GM19035 (cell line): ENCODE data around the gene ARMC5.
A peak's percentile ranks its signal among the peaks of the same experiment; 100 is the strongest.
"Not testable (repeated sequence)": the region's sequence is repeated elsewhere in the genome, so short reads cannot be mapped to it uniquely, and the experiment has no call there.

ENCODE experiments used
- ATAC-seq: cut with Tn5 transposase; IDR thresholded peaks from one replicate; pipeline ENCODE4 v1.9.1; 2021; ENCODE audit not compliant: unreplicated experiment

Gene ARMC5

DNA sequence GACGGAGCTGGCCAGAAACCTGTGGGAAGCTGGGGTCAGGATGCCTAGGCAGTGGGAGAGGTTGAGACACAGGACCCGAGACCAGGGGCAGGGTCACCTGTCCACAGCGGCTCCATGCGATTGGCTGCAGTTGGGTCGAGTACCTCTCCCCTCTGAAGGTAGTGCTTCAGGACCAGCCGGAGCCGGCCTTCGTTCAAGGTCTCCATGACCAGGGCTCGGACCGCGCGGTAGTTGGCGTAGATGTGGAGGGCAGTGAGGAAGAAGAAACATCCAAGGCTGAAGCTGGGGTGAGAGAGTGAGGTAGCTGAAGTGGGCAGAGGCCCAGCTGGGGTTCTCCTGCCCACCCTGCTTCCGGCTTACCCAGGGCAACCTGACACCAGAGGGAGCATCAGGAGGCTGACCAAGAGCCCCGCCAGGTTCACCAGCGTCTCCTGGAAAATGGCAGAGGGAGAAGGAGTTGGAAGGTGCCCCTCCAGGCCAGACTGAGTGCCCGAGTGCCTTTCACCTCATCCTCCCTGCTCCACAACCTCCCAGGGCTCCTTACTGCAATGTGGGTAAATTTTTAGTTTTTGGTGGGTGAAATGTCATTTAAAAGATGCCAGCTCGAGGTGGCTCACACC lies 34.3 kb downstream of the ARMC5 start:
- ATAC-seq = no peak

DNA sequence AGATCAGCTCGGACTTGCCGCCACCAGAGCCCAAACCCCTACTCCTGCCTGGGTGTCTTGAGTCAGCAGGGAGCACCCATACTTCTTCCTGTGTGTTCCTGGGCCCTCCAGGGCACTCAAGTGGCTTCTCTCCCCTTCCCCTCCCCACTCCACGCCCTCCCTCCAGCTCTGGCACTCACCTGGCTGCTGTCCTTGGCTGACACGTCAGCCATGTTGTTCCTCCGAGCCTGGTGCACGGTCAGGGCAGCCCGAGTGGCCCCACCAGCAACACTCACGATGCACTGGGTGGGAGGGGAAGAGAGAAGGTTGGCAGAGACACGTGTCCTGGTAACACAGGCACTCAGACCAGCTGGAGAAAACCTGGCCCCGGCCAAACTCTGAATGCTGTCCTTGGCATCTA lies 37.4 kb downstream of the ARMC5 start:
- ATAC-seq = no peak

DNA sequence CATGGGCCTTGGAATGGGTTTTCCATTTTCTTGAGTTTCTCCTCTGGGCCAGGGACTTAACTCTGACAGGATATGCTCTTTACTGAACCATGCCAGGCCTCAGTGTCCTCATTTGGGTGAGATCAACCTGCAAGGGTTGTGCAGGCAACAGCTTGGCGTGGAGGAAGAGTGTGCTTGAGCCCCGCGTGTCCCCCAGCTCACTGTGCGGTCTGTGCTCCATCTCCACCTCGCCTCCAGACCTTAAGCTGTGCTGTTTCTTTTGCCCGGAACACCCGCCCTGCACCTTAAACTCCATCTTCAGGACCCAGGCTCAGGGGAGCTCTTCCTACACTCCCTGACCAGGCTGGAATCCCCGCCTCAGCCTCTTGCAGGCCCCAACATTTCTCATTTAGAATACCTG lies 39.2 kb downstream of the ARMC5 start:
- ATAC-seq = no peak

DNA sequence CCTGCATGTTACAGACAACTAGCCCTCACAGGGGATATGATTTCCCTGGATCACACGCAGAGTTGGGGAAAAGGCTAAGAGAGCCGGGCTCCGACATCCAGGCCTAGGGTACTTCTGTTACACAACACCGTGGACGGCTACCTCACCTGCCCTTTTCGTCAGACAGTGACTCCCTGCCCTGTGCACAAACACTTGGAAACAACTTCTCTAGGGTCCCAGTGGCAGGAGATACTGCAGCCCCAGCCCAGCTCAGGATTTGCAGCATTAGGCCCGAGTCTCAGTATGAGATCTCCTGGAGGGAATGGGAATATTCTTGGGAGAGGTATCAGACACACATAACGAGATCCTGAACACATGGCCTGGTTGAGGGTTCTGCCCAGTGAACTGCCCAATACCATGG lies 40.6 kb downstream of the ARMC5 start:
- ATAC-seq = no peak

DNA sequence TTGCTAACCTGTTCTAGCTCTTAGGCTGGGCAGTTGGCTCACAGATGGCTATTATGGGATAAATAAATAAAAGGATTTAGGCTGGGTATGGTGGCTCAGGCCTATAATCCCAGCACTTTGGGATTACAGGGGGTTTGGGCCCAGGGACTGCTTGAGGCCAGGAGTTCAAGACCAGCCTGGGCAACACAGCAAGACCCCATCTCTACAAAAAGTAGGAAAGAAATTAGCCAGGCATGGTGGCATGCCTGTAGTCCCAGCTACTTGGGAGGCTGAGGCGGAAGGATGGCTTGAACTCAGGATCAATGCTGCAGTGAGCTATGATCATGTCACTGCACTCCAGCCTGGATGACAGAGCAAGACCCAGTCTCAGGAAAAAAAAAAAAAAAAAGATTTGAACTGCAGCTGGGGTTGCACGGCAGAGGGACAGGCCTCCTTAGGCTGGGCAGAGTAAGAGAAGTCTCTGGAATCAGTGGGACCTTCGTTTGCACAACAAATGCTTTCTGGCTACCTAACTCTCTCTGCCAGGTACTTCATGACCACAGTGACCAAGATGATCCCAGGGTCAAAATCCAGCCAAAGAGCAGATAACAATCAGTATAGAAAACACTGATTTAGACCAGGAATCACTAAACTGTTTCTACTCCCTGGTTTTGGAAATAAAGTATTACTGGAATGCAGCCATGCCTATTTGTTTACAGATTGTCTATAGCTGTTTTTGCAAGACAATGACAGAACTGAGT lies 42.1 kb downstream of the ARMC5 start:
- no peak for ATAC-seq

DNA sequence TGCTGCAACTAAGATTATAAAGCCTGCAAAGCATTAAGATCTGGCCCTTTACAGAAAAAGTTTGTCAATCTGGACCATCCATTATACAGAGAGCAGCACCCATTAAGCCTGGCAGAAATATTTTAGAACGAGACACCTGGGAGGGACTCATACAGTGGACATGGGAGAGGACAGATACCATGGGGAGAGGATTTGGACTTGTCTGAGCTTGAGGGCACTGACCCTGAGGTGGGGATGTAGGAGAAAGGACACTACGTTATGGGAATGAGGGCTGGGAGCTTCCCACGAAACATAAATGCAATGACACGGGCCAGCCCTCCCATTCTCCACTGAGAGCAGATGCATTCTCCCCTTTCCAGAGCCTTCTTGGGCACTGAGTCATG lies 42.7 kb downstream of the ARMC5 start:
- no peak for ATAC-seq

DNA sequence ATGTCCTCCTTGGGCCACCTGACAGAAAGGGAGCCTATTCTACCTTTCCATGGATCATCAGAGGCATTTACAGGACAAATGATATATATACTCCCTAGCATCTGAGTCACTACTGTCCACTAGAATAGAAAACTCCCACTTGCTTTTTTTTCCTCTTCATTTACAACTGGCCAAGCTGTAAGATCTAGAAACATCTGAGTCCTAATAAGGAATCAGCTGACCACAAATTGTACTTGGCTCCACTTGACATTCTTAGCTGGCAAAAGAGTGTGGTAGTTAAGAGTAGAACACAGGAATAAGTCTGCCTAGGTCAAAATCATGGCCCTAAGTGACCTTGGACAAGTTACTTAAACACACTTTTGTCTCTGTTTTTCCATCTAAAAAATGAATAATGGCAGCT lies 43.7 kb downstream of the ARMC5 start:
- ATAC-seq = no peak

DNA sequence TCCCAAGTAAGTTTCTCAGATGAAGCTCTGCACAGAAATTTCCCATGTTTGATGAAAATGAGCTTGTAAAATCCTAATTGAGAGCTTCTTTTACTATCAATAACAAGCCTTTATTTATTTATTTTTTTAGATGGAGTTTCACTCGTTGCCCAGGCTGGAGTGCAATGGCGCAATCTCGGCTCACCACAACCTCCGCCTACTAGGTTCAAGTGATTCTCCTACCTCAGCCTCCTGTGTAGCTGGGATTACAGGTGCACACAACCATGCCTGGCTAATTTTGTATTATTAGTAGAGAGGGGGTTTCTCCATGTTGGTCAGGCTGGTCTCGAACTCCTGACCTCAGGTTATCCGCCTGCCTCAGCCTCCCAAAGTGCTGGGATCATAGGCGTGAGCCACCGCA lies 44.3 kb downstream of the ARMC5 start:
- ATAC-seq = not testable (repeated sequence)

DNA sequence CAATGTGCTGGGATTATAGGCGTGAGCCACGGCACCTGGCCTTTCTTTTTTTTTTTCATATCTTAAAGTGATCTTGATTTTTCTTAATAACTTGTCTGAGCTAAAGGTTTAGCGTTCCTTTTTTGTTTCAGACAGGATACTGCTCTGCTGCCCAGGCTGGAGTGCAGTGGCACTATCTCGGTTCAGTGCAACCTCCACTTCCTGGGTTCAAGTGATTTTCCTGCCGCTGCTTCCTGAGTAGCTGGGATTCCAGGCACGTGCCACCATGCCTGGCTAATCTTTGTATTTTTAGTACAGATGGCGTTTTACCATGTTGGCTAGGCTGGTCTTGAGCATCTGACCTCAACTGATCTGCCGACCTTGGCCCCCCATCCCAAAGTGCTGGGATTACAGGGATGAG lies 44.9 kb downstream of the ARMC5 start:
- no peak for ATAC-seq

DNA sequence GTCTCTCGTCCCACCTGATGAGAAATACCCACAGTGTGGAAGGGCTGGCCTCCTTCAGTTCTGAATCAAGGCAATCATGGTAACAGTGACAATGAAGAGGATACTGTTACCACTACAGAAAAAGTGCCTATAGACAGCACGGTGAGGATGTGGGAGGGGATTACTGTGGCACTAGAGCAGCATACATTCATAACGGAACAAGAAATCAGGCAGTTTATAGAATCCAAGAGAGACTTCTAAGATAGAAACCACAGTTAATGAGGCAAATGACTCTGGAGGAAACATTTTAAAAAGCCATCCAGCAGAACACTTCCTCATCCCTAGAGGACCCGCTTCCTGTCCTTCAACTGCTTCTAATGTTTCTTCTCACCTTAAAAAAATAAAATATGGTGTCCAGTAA lies 46.2 kb downstream of the ARMC5 start:
- ATAC-seq = no peak

DNA sequence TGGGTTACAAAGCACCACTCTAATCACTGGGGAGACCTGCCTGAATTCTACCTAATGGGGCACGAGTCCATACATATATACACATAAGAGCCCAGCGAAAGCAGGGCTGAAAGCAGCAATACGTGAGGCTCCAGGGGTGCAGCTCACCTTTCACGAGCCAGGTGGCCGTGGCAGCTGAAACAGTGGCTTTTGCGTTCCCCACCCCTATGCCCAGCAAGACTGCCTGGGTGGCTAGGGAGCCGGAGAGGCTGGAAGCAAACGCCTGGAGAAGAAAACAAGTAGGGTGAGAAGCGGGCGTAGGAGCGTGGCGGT lies 48.3 kb downstream of the ARMC5 start:
- ATAC-seq = peak; percentile 2

DNA sequence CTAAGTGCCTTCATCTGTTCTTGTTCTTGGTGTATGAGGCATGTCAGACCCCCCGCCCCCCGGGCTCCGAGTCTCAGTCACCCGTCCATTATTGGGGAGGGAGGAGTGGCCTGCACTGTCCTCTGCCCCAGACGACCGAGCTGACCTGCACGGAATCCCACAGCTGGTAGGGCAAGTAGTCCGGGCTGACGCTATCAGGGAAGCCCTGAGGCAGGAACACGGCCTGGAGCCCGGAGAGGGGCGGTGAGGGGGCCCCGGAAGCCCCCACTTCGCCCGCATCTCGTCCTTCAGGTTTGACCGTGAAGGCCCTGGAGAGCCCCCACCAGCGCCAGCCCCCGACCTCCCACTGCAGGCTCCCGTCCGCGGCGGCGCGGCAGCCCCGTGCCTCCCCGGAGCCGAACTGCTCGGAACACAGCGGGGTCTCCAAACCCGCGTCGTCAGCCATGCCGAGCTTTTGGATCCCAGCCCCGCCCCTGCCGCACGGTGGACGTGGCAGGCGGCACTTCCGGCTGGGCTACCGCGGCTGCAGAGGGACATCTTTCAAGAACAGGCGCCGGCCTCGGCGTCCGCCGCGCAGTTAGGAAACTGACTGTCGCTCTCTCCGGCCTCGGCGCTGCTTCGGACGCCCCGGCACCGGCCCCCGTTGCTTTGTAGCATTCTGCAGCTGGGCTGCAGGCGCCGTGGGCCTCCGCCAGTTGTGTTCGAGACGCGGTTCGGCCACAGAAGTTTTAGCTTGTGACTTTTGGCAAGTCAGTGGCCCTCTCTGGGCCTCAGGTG lies 48.8 kb downstream of the ARMC5 start, which contains the start of gene RUSF1:
RUSF1 (minus strand) TSS at position 463 of the 777 bp plus-strand sequence; CDS start at position 445, 18 bp downstream.
- ATAC-seq = peak; percentile 82

DNA sequence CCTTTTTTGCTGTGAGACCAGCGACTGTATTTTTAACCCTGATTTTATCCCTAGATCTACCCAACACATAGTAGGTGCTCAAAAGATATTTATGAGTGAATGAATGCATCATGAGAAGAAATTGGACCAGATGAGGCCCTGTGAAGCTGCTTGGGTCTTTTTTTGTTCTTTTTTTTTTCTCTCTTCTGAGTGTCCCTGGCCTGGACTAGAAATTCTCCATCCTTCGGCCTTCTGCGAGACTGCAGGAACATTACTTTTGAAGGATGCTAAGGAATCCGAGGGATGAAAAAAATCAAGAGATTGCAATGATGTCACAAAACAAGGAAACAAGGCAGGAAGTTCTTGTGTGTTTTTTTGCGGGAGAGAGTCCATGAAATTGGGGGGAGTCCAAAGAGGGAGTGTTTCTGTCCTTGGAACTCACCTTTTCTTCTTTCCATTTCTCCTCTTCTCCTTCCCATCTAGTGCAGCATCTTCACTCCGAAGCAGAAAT lies 49.5 kb downstream of the ARMC5 start:
- ATAC-seq = peak; percentile 5

DNA sequence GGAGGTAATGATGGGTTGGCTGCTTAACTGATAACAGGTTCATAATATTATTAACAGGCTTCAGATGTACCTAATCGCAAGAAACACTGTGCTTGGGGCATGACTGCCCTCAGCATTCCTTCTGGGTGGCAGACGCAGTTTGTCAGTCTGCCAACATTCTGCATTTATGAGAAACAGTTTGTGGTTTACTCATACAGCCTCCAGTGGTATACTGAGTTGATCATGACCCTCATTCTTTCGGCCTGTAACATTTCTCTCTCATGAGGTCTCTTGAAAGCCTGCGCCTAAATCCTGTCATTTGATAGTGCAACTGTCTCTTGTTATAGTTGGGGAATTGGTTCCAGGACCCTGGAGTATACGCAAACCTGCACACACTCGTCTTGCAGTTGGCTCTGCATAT lies 53.8 kb downstream of the ARMC5 start:
- ATAC-seq = no peak

DNA sequence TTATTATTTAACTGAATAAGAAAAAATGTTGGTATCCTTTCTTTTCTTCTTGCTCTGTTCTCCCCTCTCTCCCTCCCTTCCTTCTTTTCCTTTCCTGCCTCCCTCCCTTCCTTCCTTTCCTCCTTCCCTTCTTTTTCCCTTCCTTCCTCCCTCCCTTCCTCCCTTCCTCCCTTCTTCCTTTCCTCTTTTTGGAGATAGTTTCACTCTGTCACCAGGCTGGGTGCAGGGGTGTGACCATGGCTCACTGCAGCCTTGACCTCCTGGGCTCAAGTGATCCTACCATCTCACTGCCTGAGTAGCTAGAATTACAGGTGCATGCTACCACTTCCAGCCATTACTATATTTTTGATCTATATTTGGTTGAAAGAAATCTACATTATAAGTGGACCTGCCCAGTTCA lies 54.6 kb downstream of the ARMC5 start:
- no peak for ATAC-seq
